PFSK-1 (cell line): ENCODE measurements around the gene SPIRE1.

Experiments
- FOXP2 ChIP-seq: optimal IDR thresholded peaks from 2 replicates; pipeline ENCODE3; 2011; ENCODE audit warnings: borderline replicate concordance, control low read depth, inconsistent platforms; ENCODE audit not compliant: insufficient read depth; ENCODE audit errors: extremely low read length, extremely low read depth
- POLR2AphosphoS5 ChIP-seq: IDR thresholded peaks from 2 replicates; pipeline ENCODE4 v1.6.1; 2012; ENCODE audit warnings: low read depth, mild to moderate bottlenecking, control low read depth, low read length, moderate library complexity
- SIN3A ChIP-seq: IDR thresholded peaks from 2 replicates; pipeline ENCODE4 v1.6.1; 2012; ENCODE audit warnings: mild to moderate bottlenecking, low read length, moderate library complexity, borderline replicate concordance; ENCODE audit not compliant: insufficient read depth
- TAF1 ChIP-seq: IDR thresholded peaks from 2 replicates; pipeline ENCODE4 v1.6.1; 2012; ENCODE audit warnings: low read length, control low read depth, borderline replicate concordance; ENCODE audit not compliant: insufficient read depth
- TF ChIP-seq, protein P1 (sequence below), 2 experiments: IDR thresholded peaks; 2 replicates each; pipeline versions ENCODE4 v1.6.1 to v1.8.0; 2011 to 2012; ENCODE audit warnings: low read depth in 2 of 2, low read length in 2 of 2, control low read depth in 1 of 2, inconsistent platforms in 1 of 2, mild to moderate bottlenecking in 1 of 2, moderate library complexity in 1 of 2; ENCODE audit not compliant: insufficient read depth in 1 of 2

SPIRE1 gene

DNA sequence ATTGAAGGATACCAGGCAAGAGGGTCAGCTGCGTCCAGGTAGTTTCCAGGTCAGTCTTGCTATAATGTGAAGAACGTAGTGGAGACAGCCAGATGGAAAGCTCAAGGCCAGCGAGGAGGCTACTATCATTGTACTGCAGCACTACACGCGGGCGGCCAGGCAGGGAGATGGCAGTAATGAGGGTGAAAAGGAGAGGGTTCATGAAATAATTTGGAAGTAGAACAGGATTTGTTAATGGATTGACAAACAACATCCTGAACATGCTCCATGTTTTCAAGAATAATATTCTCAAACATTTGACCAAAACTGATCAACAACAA, 17.1 kb downstream of the SPIRE1 start:
- TF ChIP-seq, protein P1, sequence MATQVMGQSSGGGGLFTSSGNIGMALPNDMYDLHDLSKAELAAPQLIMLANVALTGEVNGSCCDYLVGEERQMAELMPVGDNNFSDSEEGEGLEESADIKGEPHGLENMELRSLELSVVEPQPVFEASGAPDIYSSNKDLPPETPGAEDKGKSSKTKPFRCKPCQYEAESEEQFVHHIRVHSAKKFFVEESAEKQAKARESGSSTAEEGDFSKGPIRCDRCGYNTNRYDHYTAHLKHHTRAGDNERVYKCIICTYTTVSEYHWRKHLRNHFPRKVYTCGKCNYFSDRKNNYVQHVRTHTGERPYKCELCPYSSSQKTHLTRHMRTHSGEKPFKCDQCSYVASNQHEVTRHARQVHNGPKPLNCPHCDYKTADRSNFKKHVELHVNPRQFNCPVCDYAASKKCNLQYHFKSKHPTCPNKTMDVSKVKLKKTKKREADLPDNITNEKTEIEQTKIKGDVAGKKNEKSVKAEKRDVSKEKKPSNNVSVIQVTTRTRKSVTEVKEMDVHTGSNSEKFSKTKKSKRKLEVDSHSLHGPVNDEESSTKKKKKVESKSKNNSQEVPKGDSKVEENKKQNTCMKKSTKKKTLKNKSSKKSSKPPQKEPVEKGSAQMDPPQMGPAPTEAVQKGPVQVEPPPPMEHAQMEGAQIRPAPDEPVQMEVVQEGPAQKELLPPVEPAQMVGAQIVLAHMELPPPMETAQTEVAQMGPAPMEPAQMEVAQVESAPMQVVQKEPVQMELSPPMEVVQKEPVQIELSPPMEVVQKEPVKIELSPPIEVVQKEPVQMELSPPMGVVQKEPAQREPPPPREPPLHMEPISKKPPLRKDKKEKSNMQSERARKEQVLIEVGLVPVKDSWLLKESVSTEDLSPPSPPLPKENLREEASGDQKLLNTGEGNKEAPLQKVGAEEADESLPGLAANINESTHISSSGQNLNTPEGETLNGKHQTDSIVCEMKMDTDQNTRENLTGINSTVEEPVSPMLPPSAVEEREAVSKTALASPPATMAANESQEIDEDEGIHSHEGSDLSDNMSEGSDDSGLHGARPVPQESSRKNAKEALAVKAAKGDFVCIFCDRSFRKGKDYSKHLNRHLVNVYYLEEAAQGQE (IDR thresholded peaks at IDR 0.05; ENCODE audit: insufficient read depth in 1 of 2, low read depth in 2 of 2, low read length in 2 of 2): no peak
- TF ChIP-seq TAF1 (no peak), SIN3A (no peak), POLR2AphosphoS5 (no peak), FOXP2 (no peak)

DNA sequence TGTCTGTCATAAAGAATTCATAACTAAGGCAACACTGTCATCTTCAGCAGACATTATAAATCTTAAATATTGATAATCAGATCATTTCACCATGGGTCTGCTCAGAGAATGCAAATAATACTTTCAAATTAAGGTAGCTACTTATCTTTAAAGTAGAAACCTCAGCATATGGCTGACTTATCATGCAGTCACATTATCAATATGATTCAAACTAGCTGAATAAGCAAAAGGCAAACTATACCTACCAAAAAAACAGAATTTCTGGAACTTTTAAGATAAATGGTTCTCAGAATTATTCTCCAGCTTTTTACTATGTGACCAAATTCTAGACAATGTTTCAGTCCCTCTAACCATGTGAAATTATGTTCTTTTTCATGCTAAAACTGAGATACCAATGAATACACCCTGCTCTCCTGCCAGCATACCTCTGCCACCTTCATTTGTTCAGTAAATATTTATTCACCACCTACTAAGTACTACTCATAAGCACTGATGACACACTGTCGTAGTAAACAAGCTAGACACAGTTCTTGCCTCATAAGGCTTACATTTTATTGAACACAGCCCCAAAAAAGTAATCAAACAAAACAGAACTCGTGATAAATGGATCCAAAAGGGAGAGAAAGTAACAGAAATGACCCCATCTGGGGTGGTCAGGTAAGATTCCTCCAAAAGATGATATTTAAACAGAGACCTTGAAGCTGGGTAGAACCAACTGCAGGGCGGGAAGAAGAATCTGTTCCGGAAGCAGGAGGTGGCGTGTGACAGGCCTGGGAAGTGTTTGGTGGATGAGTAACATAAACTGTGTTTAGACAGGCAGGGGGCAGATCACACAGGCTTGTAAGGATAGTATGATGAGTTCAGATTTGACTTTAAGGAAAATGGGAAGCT, 17.7 kb downstream of the SPIRE1 start:
- TF ChIP-seq TAF1 (no peak), SIN3A (no peak), POLR2AphosphoS5 (no peak), FOXP2 (no peak)
- TF ChIP-seq, protein P1 (IDR thresholded peaks at IDR 0.05; ENCODE audit: insufficient read depth in 1 of 2, low read depth in 2 of 2, low read length in 2 of 2): no peak

DNA sequence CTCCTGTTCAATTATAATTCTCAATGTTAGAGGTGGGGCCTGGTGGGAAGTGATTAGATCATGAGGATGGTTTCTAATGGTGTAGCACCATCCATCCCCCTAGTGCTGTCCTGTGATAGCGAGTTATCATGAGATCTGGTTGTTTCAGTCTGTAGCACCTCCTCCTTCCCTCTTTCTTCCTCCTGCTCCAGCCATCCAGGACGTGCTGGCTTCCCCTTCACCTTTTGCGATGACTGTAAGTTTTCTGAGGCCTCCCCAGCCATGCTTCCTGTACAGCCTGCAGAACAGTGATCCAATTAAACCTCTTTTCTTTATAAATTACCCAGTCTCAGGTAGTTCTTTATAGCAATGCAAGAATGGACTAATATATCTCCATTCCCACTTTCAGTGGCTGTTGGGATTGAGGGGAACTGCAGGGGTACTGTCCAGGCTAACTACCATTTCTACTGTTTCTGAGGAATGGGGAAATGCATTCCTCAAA, 19.2 kb downstream of the SPIRE1 start:
- TF ChIP-seq TAF1 (no peak), SIN3A (no peak), FOXP2 (no peak), POLR2AphosphoS5 (no peak)
- TF ChIP-seq, protein P1 (IDR thresholded peaks at IDR 0.05; ENCODE audit: insufficient read depth in 1 of 2, low read depth in 2 of 2, low read length in 2 of 2): no peak

DNA sequence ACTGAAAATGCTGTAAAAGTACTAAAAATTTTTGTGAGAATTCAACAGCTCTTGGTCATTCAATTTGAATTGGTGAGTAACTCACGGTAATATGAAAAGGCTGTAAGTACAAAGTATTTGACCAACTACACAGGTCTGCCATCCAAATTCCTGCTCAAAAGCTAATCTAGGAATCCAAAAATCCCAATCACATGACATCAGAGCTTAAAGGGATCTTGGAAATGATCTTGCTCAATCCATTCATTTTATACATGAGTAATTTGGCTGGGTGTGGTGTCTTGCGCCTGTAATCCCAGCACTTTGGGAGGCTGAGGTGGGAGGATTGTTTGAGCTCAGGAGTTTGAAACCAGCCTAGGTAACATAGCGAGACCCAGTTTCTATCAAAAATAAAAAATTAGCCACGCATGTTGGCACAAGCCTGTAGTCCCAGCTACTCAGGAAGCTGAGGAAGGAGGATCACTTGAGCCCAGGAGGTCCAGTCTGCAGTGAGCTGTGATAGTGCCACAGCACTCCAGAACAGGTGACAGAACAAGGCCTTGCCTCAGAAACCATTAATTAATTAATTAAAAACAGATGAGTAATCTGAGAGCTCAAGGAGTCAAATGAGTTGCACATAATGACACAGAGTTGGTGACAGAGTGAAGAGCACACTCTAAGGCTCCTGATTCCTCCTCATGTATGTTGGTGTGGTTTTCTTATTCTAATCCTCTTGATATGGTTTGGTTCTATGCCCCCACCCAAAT, 19.8 kb downstream of the SPIRE1 start:
- TF ChIP-seq, protein P1 (IDR thresholded peaks at IDR 0.05; ENCODE audit: insufficient read depth in 1 of 2, low read depth in 2 of 2, low read length in 2 of 2): no peak
- TF ChIP-seq FOXP2: no peak
- TF ChIP-seq SIN3A: no peak
- no peak for TF ChIP-seq POLR2AphosphoS5
- TF ChIP-seq TAF1: no peak
